ENCODE data around the gene CALHM6. TPM values are rescaled to one million over a fixed set of nuclear protein-coding genes. Genes with fewer than 3 reads are reported as not detected.

Gene CALHM6
- total RNA-seq, 1 donor: not detected

GRCh38 chr6:116422238-116422637 is 38.9 kb upstream of the CALHM6 start:
- H3K4me3 ChIP-seq (ENCODE audit: low read depth, low read length): no peak overlapping the region
- DNase-seq (ENCODE audit: low read depth): no peak
- no peak for TF ChIP-seq CTCF (IDR thresholded peaks at IDR 0.05; ENCODE audit: insufficient read depth, low read depth, low read length)

- H3K4me3 ChIP-seq (ENCODE audit: low read depth, low read length): no peak overlapping the region
- no peak for DNase-seq (ENCODE audit: low read depth)
- TF ChIP-seq CTCF (IDR thresholded peaks at IDR 0.05; ENCODE audit: insufficient read depth, low read depth, low read length): no peak
Observed at GRCh38 chr6:116424001-116424400, 37.2 kb upstream of the CALHM6 start.

- no peak for DNase-seq (ENCODE audit: low read depth)
- no peak overlapping the region for H3K4me3 ChIP-seq (ENCODE audit: low read depth, low read length)
- TF ChIP-seq CTCF (IDR thresholded peaks at IDR 0.05; ENCODE audit: insufficient read depth, low read depth, low read length): no peak
Observed at GRCh38 chr6:116426551-116426950, 34.6 kb upstream of the CALHM6 start.

- DNase-seq (ENCODE audit: low read depth): no peak
- no peak overlapping the region for H3K4me3 ChIP-seq (ENCODE audit: low read depth, low read length)
- no peak for TF ChIP-seq CTCF (IDR thresholded peaks at IDR 0.05; ENCODE audit: insufficient read depth, low read depth, low read length)
Observed at GRCh38 chr6:116429111-116429510, 32.1 kb upstream of the CALHM6 start.

- H3K4me3 ChIP-seq (ENCODE audit: low read depth, low read length): no peak overlapping the region
- TF ChIP-seq CTCF (IDR thresholded peaks at IDR 0.05; ENCODE audit: insufficient read depth, low read depth, low read length): no peak
- DNase-seq (ENCODE audit: low read depth): no peak
Observed at GRCh38 chr6:116430860-116431259, 30.3 kb upstream of the CALHM6 start.

- TF ChIP-seq CTCF (IDR thresholded peaks at IDR 0.05; ENCODE audit: insufficient read depth, low read depth, low read length): no peak
- H3K4me3 ChIP-seq (ENCODE audit: low read depth, low read length): no peak overlapping the region
- no peak for DNase-seq (ENCODE audit: low read depth)
Observed at GRCh38 chr6:116431964-116432595, 29.1 kb upstream of the CALHM6 start.

GRCh38 chr6:116433206-116433712 is 27.9 kb upstream of the CALHM6 start:
- no peak overlapping the region for H3K4me3 ChIP-seq (ENCODE audit: low read depth, low read length)
- no peak for TF ChIP-seq CTCF (IDR thresholded peaks at IDR 0.05; ENCODE audit: insufficient read depth, low read depth, low read length)
- DNase-seq (ENCODE audit: low read depth): no peak
